HuH-7 (cell line): Measurements from ENCODE around the gene LYRM7.
"Not testable (repeated sequence)": the region's sequence is repeated elsewhere in the genome, so short reads cannot be mapped to it uniquely, and the experiment has no call there.

Experiments
- DNase-seq: peaks from one replicate; pipeline ENCODE4 v3.0.0; 2011; ENCODE audit warnings: low spot score

Gene LYRM7

DNA sequence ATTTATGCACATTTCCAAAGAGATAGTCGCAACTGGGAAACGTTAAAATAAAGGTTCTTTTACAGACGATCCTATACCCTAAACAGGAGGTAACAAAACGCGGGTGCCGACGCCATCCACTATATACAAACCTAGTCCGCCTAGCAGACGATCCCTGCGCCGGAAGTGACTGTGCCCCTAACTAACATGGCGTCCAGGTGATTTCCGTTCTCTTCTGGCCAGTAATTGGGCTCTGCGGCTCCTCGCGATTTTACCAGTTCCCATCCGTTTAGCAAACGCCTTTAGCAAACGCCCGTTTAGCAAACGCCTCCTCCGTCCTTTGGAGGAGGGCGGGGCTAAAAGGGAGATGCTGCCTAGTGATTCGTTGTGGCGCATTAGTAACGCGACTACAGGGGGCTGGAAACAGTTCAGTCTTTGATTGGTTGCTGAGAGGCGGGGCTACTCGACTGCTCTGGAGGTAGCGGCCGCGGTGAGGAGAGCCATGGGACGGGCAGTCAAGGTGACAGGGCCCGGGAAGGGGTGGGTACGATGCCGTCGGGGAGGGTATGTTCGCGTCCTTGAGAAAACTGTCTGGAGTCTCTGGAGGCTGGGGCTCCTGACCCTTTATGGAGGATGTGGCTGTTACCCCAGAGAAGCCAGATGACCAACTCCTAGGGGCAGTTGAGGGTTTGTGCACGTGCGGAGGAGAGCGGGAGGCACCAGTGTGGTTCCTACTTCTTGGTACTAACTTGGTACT is at the start of gene LYRM7:
Gene LYRM7 (plus strand): TSS at position 405 of the 736 bp plus-strand sequence. CDS start 77 bp downstream, at position 482.
- peak; percentile 77 for DNase-seq

DNA sequence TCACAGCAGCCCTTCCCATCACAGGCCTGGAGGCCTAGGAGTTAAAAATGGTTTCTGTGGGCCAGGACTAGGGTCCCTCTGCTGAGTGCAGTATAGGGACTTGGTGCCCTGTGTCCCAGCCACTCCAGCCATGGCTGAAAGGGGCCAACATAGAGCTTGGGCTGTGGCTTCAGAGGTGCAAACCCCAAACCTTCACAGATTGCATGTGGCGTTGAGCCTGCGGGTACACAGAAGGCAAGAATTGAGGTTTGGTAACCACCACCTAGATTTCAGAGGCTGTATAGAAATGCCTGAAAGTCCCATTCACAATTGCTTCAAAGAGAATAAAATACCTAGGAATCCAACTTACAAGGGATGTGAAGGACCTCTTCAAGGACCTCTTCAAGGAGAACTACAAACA is 43.5 kb upstream of the LYRM7 start:
- DNase-seq, result not testable (repeated sequence)

GRCh38 chr5:131129306-131129705 is 41.4 kb upstream of the LYRM7 start:
- DNase-seq, result no peak

DNA sequence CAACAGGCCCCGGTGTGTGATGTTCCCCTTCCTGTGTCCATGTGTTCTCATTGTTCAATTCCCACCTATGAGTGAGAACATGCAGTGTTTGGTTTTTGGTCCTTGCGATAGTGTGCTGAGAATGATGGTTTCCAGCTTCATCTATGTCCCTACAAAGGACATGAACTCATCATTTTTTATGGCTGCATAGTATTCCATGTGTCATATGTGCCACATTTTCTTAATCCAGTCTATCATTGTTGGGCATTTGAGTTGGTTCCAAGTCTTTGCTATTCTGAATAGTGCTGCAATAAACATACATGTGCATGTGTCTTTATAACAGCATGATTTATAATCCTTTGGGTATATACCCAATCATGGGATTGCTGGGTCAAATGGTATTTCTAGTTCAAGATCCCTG is 37.7 kb upstream of the LYRM7 start:
- not testable (repeated sequence) for DNase-seq

- not testable (repeated sequence) for DNase-seq
Observed at GRCh38 chr5:131138406-131138805, 32.3 kb upstream of the LYRM7 start.

DNA sequence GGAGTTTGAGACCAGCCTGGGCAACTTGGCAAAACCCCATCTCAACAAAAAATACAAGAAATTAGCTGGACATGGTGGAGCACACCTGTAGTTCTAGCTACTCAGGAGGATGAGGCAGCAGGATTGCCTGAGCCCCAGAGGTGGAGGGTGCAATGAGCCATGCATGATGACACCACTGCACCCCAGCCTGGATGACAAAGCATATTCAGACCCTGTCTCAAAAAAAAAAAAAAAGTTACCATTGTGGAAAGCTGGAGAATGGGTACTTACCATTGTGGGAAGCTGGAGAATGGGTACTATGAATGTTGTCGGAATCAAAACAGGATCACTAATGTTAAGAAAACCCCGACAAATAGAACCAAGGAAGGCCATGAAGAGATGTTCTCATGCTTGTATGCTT is 31.4 kb upstream of the LYRM7 start:
- no peak for DNase-seq

DNA sequence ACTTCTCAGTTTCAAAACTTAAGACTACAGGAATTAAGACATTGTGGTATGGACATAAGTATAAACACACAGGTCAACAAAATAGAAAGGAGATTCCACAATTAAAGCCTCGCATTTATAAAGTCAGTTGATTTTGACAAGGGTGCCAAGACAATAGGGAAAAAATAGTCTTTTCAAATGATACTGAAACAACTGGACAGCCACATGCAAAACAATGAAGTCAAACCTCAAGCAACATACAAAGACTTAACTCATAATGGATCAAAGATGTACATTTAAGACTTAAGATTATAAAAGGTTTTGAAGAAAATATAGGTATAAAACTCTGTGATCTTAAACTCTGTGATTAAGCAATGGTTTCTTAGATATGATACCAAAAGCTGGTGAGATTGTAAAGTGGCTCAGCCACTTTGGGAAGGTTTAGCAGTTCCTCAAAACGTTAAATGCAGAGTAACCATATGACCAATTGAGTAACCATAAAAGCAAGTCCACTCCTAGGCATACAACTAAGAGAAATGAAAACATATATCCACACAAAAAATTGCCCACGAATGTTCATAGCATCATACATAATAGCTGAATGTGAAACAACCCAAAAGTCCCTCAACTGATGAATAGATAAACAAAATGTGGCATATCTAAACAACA is 27.6 kb upstream of the LYRM7 start:
- no peak for DNase-seq

DNA sequence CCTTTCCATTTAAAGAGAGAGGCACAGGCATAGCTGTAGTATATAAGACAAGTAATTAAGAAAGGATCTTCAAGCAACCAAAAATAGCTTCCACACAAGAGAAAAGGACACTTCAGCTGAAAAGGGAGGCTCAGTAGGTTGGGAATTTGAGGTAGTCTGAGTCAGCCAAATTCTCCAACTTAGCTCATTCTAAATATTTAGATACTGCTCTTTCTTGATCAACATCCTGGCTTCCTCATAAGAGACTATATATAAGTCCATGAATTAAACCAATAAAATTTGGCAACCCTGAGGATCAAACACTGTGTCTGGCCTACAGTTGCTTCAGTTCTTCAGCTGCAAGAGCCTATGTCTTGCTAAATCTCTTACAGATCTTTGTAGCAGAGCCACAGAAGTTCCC is 23.5 kb upstream of the LYRM7 start:
- no peak for DNase-seq

GRCh38 chr5:131148835-131149234 is 21.9 kb upstream of the LYRM7 start:
- DNase-seq, result no peak

GRCh38 chr5:131150408-131150807 is 20.3 kb upstream of the LYRM7 start:
- no peak for DNase-seq

GRCh38 chr5:131151216-131151615 is 19.5 kb upstream of the LYRM7 start:
- no peak for DNase-seq

DNA sequence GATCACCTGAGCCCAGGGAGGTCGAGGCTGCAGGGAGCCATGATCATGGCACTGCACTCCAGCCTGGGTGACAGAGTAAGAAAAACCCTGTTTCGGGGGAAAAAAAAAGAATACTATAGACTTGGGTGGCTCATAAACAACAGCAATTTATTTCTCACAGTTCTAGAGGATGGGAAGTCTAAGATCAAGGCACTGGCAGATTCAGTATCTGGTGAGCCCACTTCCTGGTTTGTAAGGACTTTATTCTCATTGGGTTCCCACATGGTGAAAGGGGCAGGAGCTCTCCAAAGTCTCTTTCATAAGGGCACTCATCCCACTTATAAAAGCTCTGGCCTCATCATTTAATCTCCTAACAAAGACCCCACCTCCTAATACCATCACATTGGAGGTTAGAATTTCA is 14.4 kb upstream of the LYRM7 start:
- DNase-seq, result no peak

DNA sequence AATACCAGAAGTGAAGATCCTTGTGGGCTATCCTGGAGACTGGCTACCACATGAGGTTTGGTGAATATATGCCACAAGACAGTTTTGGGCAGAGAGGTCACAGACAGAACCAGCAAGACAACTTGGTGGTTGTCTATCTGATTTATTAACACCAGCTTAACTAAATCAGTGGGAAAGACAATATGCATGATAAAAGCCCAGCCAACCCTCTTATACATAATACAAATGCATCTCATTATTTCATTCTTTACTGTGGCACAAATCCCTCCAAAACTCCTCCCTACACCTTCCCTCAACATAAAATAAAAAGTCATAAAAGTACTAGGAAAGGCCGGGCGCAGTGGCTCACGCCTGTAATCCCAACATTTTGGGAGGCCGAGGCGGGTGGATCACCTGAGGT is 13.8 kb upstream of the LYRM7 start:
- DNase-seq, result no peak

- no peak for DNase-seq
Observed at GRCh38 chr5:131160134-131160533, 10.6 kb upstream of the LYRM7 start.

- DNase-seq, result peak; percentile 67
Observed at GRCh38 chr5:131163276-131164119, 7.2 kb upstream of the LYRM7 start.

DNA sequence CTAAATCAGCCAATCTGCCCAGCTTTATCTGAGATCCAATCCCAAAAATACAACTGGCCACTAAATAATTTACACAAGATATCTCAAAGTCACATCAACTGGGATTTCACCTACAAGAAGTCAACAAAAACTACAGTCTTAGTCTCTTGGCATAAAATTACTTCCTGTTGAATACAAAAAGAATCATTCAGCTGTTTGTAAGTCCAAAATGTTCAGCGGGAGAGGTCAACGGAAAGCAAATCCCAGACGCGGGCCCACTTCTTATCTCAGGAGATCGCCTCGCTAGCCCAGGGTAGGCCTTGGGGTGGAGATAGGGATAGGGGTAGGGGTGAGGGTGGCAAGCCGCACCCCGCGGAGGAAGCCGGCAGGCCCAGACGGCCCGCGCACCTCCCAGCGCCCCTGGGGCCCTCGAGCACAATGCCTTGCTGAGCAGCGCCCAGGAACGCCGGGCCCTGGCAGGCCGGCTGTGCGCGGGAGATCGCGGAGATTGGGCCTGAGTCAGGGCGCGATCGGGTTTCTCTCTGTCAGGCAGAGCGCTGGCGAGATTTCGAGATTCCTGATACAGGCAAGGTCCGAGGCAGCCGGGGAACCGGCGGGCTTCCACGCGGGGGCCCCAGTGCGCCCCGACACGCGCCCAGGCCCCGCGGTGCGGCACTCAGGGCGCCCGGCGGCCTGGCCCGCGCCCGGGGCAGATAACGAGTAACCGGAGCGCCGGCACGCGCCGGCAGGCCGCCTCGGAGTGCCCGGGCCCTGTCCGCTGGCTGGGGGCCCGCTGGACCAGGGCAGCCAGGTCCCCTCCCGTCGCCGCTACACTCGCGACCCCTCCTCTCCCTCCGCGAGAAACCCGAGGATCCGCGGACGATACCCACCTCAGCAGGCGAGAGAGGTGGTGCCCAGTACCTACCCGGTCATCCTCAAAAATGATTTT is 6.3 kb upstream of the LYRM7 start:
- DNase-seq, result peak; percentile 56

DNA sequence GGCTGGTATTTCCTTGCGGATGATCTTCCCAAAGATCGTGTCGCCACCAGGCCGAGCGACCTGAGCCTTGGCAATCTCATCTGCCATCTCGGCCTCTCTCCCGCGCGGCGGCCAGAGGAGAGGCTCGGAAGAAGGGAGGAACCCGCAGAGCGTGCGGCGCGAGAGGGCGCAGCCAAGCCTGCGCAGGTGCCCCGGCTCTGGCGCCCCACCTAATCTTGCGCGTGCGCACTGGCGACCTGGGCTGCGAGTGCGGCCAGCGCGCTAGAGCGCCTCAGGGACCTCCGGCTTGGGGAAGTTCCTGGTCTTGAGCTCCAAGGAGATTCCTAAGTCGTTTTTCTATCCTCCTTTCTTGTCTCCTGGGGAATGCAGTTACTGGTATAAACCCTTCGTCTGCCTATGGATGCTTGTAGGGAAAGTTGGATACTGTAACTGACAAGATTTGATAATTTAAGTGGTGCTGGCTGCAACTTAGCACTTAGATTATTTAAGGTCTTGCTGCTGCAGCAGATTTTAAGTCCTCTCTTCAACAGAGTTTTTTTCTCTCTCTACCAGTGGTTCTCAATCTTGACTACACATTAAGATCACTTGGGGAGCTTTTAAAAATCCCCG is 5.5 kb upstream of the LYRM7 start, which contains the start of gene HINT1:
Gene HINT1 (minus strand): TSS at position 138 of the 609 bp plus-strand sequence. CDS start 51 bp downstream, at position 87.
- DNase-seq, result peak; percentile 90

DNA sequence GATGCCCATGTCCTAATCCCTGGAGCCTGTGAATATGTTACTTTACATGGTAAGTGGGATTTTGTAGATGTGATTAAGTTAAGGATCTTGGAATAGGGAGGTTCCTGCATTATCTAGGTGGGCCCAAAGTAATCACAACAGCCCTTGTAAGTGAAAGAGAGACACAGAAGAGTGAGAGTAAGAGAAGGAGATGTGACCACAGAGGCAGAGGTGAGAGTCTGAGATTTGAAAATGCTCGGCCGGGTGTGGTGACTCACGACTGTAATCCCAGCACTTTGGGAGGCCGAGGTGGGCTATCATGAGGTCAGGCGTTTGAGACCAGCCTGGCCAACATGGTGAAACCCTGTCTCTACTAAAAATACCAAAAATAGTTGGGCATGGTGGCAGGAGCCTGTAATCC is 3.1 kb upstream of the LYRM7 start:
- no peak for DNase-seq

GRCh38 chr5:131169810-131170539 is 769 bp upstream of the LYRM7 start:
- no peak for DNase-seq

- DNase-seq, result no peak
Observed at GRCh38 chr5:131171276-131171810, 599 bp downstream of the LYRM7 start.
